ENCODE results near the gene TMOD3. TPM values are rescaled to one million over a fixed set of nuclear protein-coding genes. Genes with fewer than 3 reads are reported as not detected.

TMOD3 gene
- total RNA-seq, 1 donor from 2014 or later, result 37.4 TPM

- Histone ChIP-seq H4K20me1 (ENCODE audit: low read depth) (peaks cover 7% of the 10 kb centered on the region), H3K27ac (no peak overlapping the region), H3F3A (ENCODE audit: low read depth) (no peaks in the 10 kb centered on the region), H3K9ac (no peak overlapping the region), H3K79me2 (ENCODE audit: low read depth) (peaks cover 22% of the 10 kb centered on the region), H3K27me3 (no peaks in the 10 kb centered on the region), H3K4me2 (no peak overlapping the region), H3K36me3 (no peaks in the 10 kb centered on the region), H3K9me3 (ENCODE audit: low read depth) (no peaks in the 10 kb centered on the region), H2AFZ (replicated peaks) (no peak overlapping the region), H3K4me1 (peaks cover 13% of the 10 kb centered on the region), H3K4me3 (no peak overlapping the region)
- no peak overlapping the region for H3K27ac Mint-ChIP-seq
- DNase-seq (ENCODE audit: low spot score), result no peak
- peaks cover under 1% of the 10 kb centered on the region for H3K9me3 Mint-ChIP-seq
- no peak for TF ChIP-seq EZH2phosphoT487 (IDR thresholded peaks at IDR 0.05)
- TF ChIP-seq, protein P1, sequence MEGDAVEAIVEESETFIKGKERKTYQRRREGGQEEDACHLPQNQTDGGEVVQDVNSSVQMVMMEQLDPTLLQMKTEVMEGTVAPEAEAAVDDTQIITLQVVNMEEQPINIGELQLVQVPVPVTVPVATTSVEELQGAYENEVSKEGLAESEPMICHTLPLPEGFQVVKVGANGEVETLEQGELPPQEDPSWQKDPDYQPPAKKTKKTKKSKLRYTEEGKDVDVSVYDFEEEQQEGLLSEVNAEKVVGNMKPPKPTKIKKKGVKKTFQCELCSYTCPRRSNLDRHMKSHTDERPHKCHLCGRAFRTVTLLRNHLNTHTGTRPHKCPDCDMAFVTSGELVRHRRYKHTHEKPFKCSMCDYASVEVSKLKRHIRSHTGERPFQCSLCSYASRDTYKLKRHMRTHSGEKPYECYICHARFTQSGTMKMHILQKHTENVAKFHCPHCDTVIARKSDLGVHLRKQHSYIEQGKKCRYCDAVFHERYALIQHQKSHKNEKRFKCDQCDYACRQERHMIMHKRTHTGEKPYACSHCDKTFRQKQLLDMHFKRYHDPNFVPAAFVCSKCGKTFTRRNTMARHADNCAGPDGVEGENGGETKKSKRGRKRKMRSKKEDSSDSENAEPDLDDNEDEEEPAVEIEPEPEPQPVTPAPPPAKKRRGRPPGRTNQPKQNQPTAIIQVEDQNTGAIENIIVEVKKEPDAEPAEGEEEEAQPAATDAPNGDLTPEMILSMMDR (IDR thresholded peaks at IDR 0.05), result no peak
- no peak for TF ChIP-seq EZH2 (IDR thresholded peaks at IDR 0.05)
- H3K4me3 Mint-ChIP-seq, result no peak overlapping the region
- peaks cover 2% of the 10 kb centered on the region for H3K27me3 Mint-ChIP-seq (ENCODE audit: insufficient read depth, low read depth)
- H3K36me3 Mint-ChIP-seq, result peaks cover 6% of the 10 kb centered on the region
- peaks cover 12% of the 10 kb centered on the region for H3K4me1 Mint-ChIP-seq
Measured at GRCh38 chr15:51853998-51854397, 24.5 kb downstream of the TMOD3 start.

DNA sequence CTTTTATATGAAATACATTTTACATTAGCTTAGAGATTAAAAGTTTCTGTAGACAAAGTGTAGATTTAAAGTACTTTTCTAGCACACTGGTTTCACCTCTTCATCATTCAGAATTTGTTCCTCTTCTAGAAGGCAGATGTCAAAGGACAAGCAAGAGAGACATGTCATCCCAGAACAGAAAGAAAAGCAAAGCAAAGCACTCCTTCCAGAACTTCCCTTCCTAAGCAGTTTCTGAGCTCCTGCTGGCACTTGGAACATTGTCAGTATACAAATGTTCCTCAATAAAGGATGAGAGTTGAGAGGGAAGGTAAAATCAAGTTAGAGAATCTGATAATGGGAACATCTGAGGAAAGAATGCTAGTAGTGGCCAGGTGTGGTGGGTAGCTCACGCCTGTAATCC is 26.2 kb downstream of the TMOD3 start:
- Mint-ChIP-seq H3K4me1 (peaks cover 12% of the 10 kb centered on the region), H3K27ac (no peak overlapping the region), H3K36me3 (peaks cover 6% of the 10 kb centered on the region), H3K27me3 (ENCODE audit: insufficient read depth, low read depth) (peaks cover 2% of the 10 kb centered on the region), H3K4me3 (no peak overlapping the region), H3K9me3 (peaks cover 2% of the 10 kb centered on the region)
- Histone ChIP-seq H3K9me3 (ENCODE audit: low read depth) (no peaks in the 10 kb centered on the region), H3K27me3 (no peaks in the 10 kb centered on the region), H3K4me3 (no peak overlapping the region), H2AFZ (replicated peaks) (no peak overlapping the region), H4K20me1 (ENCODE audit: low read depth) (peaks cover 7% of the 10 kb centered on the region), H3K79me2 (ENCODE audit: low read depth) (peaks cover 22% of the 10 kb centered on the region), H3K9ac (no peak overlapping the region), H3K4me1 (peaks cover 13% of the 10 kb centered on the region), H3K36me3 (no peaks in the 10 kb centered on the region), H3F3A (ENCODE audit: low read depth) (no peaks in the 10 kb centered on the region), H3K27ac (no peak overlapping the region), H3K4me2 (no peak overlapping the region)
- no peak for DNase-seq (ENCODE audit: low spot score)
- TF ChIP-seq, protein P1 (IDR thresholded peaks at IDR 0.05), result no peak
- no peak for TF ChIP-seq EZH2phosphoT487 (IDR thresholded peaks at IDR 0.05)
- TF ChIP-seq EZH2 (IDR thresholded peaks at IDR 0.05), result no peak

GRCh38 chr15:51856714-51857380 is 27.4 kb downstream of the TMOD3 start:
- Histone ChIP-seq H3K4me2 (no peak overlapping the region), H3F3A (ENCODE audit: low read depth) (no peaks in the 10 kb centered on the region), H3K79me2 (ENCODE audit: low read depth) (peaks cover 22% of the 10 kb centered on the region), H3K9ac (no peak overlapping the region), H3K27ac (no peak overlapping the region), H3K36me3 (no peaks in the 10 kb centered on the region), H2AFZ (replicated peaks) (no peak overlapping the region), H4K20me1 (ENCODE audit: low read depth) (peaks cover 7% of the 10 kb centered on the region), H3K9me3 (ENCODE audit: low read depth) (no peaks in the 10 kb centered on the region), H3K4me3 (no peak overlapping the region), H3K4me1 (peaks cover 13% of the 10 kb centered on the region), H3K27me3 (no peaks in the 10 kb centered on the region)
- Mint-ChIP-seq H3K4me3 (no peak overlapping the region), H3K27me3 (ENCODE audit: insufficient read depth, low read depth) (peaks cover 2% of the 10 kb centered on the region), H3K27ac (no peak overlapping the region), H3K4me1 (peaks cover 17% of the 10 kb centered on the region), H3K9me3 (peaks cover 2% of the 10 kb centered on the region), H3K36me3 (peaks cover 8% of the 10 kb centered on the region)
- no peak for DNase-seq (ENCODE audit: low spot score)
- no peak for TF ChIP-seq EZH2 (IDR thresholded peaks at IDR 0.05)
- TF ChIP-seq EZH2phosphoT487 (IDR thresholded peaks at IDR 0.05), result no peak
- TF ChIP-seq, protein P1 (IDR thresholded peaks at IDR 0.05), result no peak

Measured in neural progenitor cell (in vitro differentiated cells).